IMR-90 (cell line): ENCODE data around the gene WNT7A. TPM values are rescaled to one million over a fixed set of nuclear protein-coding genes. Genes with fewer than 3 reads are reported as not detected.

ENCODE experiments used
- ATAC-seq: fragments of 200-7000 bp; cut with Tn5 transposase; 2 replicates; pipeline ENCODE4 v1.9.1; 2020; ENCODE audit warnings: low read depth, mild to moderate bottlenecking, moderate library complexity
- BruUV-seq: library from RNA; stranded (reverse); fragments of 400-500 nt; replicated peaks from 2 replicates; lab custom pipeline; 2021; lab: Mats Ljungman, UMichigan
- CTCF ChIA-PET: fragments of 300-600 bp; formaldehyde crosslinking; extraction: SDS; loops from one replicate; lab custom pipeline; 2021; ENCODE audit warnings: antibody characterized with exemption; lab: Yijun Ruan, JAX
- POLR2A ChIA-PET: fragments of 300-600 bp; sonication (Branson Sonifier 250); formaldehyde crosslinking; loops from one replicate; lab custom pipeline; 2022; ENCODE audit warnings: antibody characterized with exemption; ENCODE audit not compliant: unreplicated experiment; lab: Charles Lee
- DNase-seq: peaks from one replicate; pipeline ENCODE4 v3.0.0; 2013
- H2AFZ ChIP-seq: replicated peaks from 2 replicates; pipeline ENCODE3; 2013; ENCODE audit warnings: low read length, mild to moderate bottlenecking; ENCODE audit not compliant: poor library complexity
- H2AK5ac ChIP-seq: 2 replicates; pipeline ENCODE4 v1.6.1; 2013; ENCODE audit warnings: low read depth, low read length, inconsistent platforms
- H2AK9ac ChIP-seq: replicated peaks from 2 replicates; pipeline ENCODE3; 2013; ENCODE audit warnings: mild to moderate bottlenecking, low read depth, low read length, moderate library complexity; ENCODE audit not compliant: poor library complexity
- H2BK120ac ChIP-seq: 2 replicates; pipeline ENCODE4 v1.6.1; 2013; ENCODE audit warnings: low read depth, low read length, inconsistent platforms
- H2BK15ac ChIP-seq: 3 replicates; pipeline ENCODE4 v1.6.1; 2013; ENCODE audit warnings: low read depth, low read length, inconsistent platforms
- H2BK20ac ChIP-seq: 2 replicates; pipeline ENCODE4 v1.6.1; 2013; ENCODE audit warnings: low read depth, mild to moderate bottlenecking, inconsistent platforms, low read length, moderate library complexity
- H2BK5ac ChIP-seq: 2 replicates; pipeline ENCODE4 v1.6.1; 2013; ENCODE audit warnings: mild to moderate bottlenecking, low read depth, low read length, inconsistent platforms; ENCODE audit not compliant: poor library complexity, severe bottlenecking
- H3K14ac ChIP-seq: replicated peaks from 2 replicates; pipeline ENCODE4 v1.6.1; 2013; ENCODE audit warnings: low read depth, low read length, inconsistent platforms
- H3K18ac ChIP-seq: 2 replicates; pipeline ENCODE4 v1.6.1; 2013; ENCODE audit warnings: low read depth, low read length, control low read depth
- H3K23ac ChIP-seq: 2 replicates; pipeline ENCODE4 v1.6.1; 2013; ENCODE audit warnings: low read depth, low read length, inconsistent platforms
- H3K27ac ChIP-seq: 2 replicates; pipeline ENCODE4 v1.5.1; 2013; ENCODE audit warnings: mild to moderate bottlenecking, control low read depth, low read length; ENCODE audit not compliant: insufficient read depth
- H3K27me3 ChIP-seq: 2 replicates; pipeline ENCODE4 v1.6.1; 2013; ENCODE audit warnings: low read length; ENCODE audit not compliant: control insufficient read depth, insufficient read depth
- H3K36me3 ChIP-seq: 2 replicates; pipeline ENCODE4 v1.6.1; 2013; ENCODE audit warnings: low read length, mixed read lengths; ENCODE audit not compliant: control insufficient read depth, insufficient read depth
- H3K4ac ChIP-seq: 2 replicates; pipeline ENCODE4 v1.6.1; 2013; ENCODE audit warnings: low read depth, low read length, inconsistent platforms
- H3K4me1 ChIP-seq: 2 replicates; pipeline ENCODE4 v1.6.1; 2013; ENCODE audit warnings: low read length, mixed read lengths; ENCODE audit not compliant: control insufficient read depth, insufficient read depth
- H3K4me2 ChIP-seq: 2 replicates; pipeline ENCODE4 v1.6.1; 2013; ENCODE audit warnings: low read depth, mild to moderate bottlenecking, control low read depth, low read length, moderate library complexity
- H3K4me3 ChIP-seq: 2 replicates; pipeline ENCODE4 v1.5.1; 2013; ENCODE audit warnings: low read depth, mild to moderate bottlenecking, control low read depth, low read length, moderate library complexity; ENCODE audit not compliant: insufficient read depth
- H3K56ac ChIP-seq: 2 replicates; pipeline ENCODE4 v1.6.1; 2013; ENCODE audit warnings: low read length, inconsistent platforms; ENCODE audit not compliant: insufficient read depth; ENCODE audit errors: extremely low read depth
- H3K79me1 ChIP-seq, 2 experiments: 2 replicates each; pipeline ENCODE4 v1.6.1; 2013; ENCODE audit warnings: low read length in 2 of 2, inconsistent platforms in 1 of 2, low read depth in 1 of 2
- H3K9ac ChIP-seq: 2 replicates; pipeline ENCODE4 v1.6.1; 2013; ENCODE audit warnings: low read depth, low read length, control low read depth
- H3K9me1 ChIP-seq: 2 replicates; pipeline ENCODE4 v1.6.1; 2013; ENCODE audit warnings: low read length, inconsistent platforms; ENCODE audit not compliant: insufficient read depth
- H3K9me3 ChIP-seq: 2 replicates; pipeline ENCODE4 v1.6.1; 2013; ENCODE audit warnings: low read length; ENCODE audit not compliant: control insufficient read depth, insufficient read depth
- H4K20me1 ChIP-seq: 2 replicates; pipeline ENCODE4 v1.6.1; 2013; ENCODE audit warnings: low read length, inconsistent platforms; ENCODE audit not compliant: insufficient read depth
- H4K5ac ChIP-seq: 2 replicates; pipeline ENCODE4 v1.6.1; 2013; ENCODE audit warnings: mild to moderate bottlenecking, low read depth, low read length, control low read depth
- H4K8ac ChIP-seq, 2 experiments: 2 replicates each; pipeline ENCODE4 v1.6.1; 2013; ENCODE audit warnings: low read depth in 2 of 2, low read length in 2 of 2, control low read depth in 1 of 2, inconsistent platforms in 1 of 2
- H4K91ac ChIP-seq: 2 replicates; pipeline ENCODE4 v1.6.1; 2013; ENCODE audit warnings: low read depth, low read length, inconsistent platforms; ENCODE audit not compliant: insufficient read depth
- BHLHE40 ChIP-seq: fragments of 150-350 bp; IDR thresholded peaks from 2 replicates; pipeline ENCODE4 v1.6.1; 2016; ENCODE audit warnings: mild to moderate bottlenecking, low read depth, low read length
- CEBPB ChIP-seq: IDR thresholded peaks from 2 replicates; pipeline ENCODE4 v1.6.1; 2012; ENCODE audit warnings: low read depth, low read length, improper control_type of control experiment
- CHD1 ChIP-seq: IDR thresholded peaks from 2 replicates; pipeline ENCODE4 v1.6.1; 2012; ENCODE audit warnings: low read depth, low read length, improper control_type of control experiment
- CTCF ChIP-seq: conservative IDR thresholded peaks from 2 replicates; pipeline ENCODE4 v1.5.1; 2012; ENCODE audit warnings: mild to moderate bottlenecking, low read depth, low read length, improper control_type of control experiment
- FOS ChIP-seq: fragments of 150-350 bp; IDR thresholded peaks from 2 replicates; pipeline ENCODE4 v1.6.1; 2016; ENCODE audit warnings: low read depth, low read length
- MAFK ChIP-seq: IDR thresholded peaks from 2 replicates; pipeline ENCODE4 v1.6.1; 2012; ENCODE audit warnings: low read depth, low read length, improper control_type of control experiment
- MAZ ChIP-seq: IDR thresholded peaks from 2 replicates; pipeline ENCODE4 v1.6.1; 2012; ENCODE audit warnings: low read depth, mild to moderate bottlenecking, low read length, improper control_type of control experiment, moderate library complexity, borderline replicate concordance
- MXI1 ChIP-seq: IDR thresholded peaks from 2 replicates; pipeline ENCODE4 v1.6.1; 2012; ENCODE audit warnings: low read depth, mild to moderate bottlenecking, low read length, moderate library complexity, borderline replicate concordance
- NFE2L2 ChIP-seq: fragments of 150-350 bp; IDR thresholded peaks from 2 replicates; pipeline ENCODE4 v1.6.1; 2016; ENCODE audit warnings: low read depth, mild to moderate bottlenecking, low read length
- POLR2A ChIP-seq: IDR thresholded peaks from 2 replicates; pipeline ENCODE4 v1.6.1; 2012; ENCODE audit warnings: mild to moderate bottlenecking, low read depth, low read length
- RAD21 ChIP-seq: IDR thresholded peaks from 2 replicates; pipeline ENCODE4 v1.6.1; 2012; ENCODE audit warnings: low read length, improper control_type of control experiment
- RCOR1 ChIP-seq: IDR thresholded peaks from 2 replicates; pipeline ENCODE4 v1.6.1; 2012; ENCODE audit warnings: mild to moderate bottlenecking, low read length, improper control_type of control experiment; ENCODE audit not compliant: insufficient replicate concordance
- RFX5 ChIP-seq: IDR thresholded peaks from 2 replicates; pipeline ENCODE4 v1.8.0; 2012; ENCODE audit warnings: low read depth, mild to moderate bottlenecking, low read length, moderate library complexity
- SMC3 ChIP-seq: fragments of 150-350 bp; IDR thresholded peaks from 2 replicates; pipeline ENCODE4 v1.6.1; 2016; ENCODE audit warnings: low read depth, mild to moderate bottlenecking, antibody characterized with exemption, low read length, moderate library complexity
- WGBS, 2 experiments: methylation state at CpG; one replicate each; pipeline versions ENCODE4 v1.1.5 to v1.1.7; 2013; ENCODE audit warnings: missing lambda C conversion rate in 2 of 2; ENCODE audit not compliant: insufficient read length in 1 of 2; ENCODE audit errors: extremely low coverage in 2 of 2; 5-methylcytosine and 5-hydroxymethylcytosine counted together
- dilution Hi-C: fragments of 300-500 bp; cut with HindIII; formaldehyde crosslinking; loops from one replicate; pipeline ENCODE4 v1.14.3; 2018; ENCODE audit warnings: low sequenced_read_pairs; ENCODE audit not compliant: unreplicated experiment
- in situ Hi-C: fragments of 300-500 bp; cut with MboI; formaldehyde crosslinking; loops from 3 replicates; pipeline ENCODE4 v1.14.3; 2019; ENCODE audit warnings: low sequenced_read_pairs, inconsistent platforms, mixed read lengths
- intact Hi-C: fragments of 100-400 bp; cut with micrococcal nuclease; formaldehyde crosslinking; loops from 2 replicates; pipeline ENCODE4 v1.10.0; 2022
- polyA plus RNA-seq, 3 experiments: library from polyadenylated mRNA; depleted of rRNA; stranded (reverse); fragments of >200 nt; gene quantifications; 2 replicates each; pipeline ENCODE4 v1.2.3, GENCODE V29; 2012; ENCODE audit warnings: low replicate concordance in 1 of 3
- total RNA-seq: library from RNA; depleted of rRNA; stranded (reverse); fragments of >200 nt; gene quantifications from 2 replicates; pipeline ENCODE4 v1.2.3, GENCODE V29; 2012
- TF ChIP-seq, protein P1 (sequence below): fragments of 150-350 bp; IDR thresholded peaks from 2 replicates; pipeline ENCODE4 v1.6.1; 2016; ENCODE audit warnings: low read depth, mild to moderate bottlenecking, low read length, moderate library complexity, borderline replicate concordance
- TF ChIP-seq, protein P2 (sequence below): fragments of 150-350 bp; IDR thresholded peaks from 2 replicates; pipeline ENCODE4 v1.6.1; 2017; ENCODE audit warnings: mild to moderate bottlenecking, antibody characterized with exemption, low read length, low read depth

Gene WNT7A
- total and polyA plus RNA-seq, 2 of the 4 experiments (the other 2 are of a cell fraction): not detected

DNA sequence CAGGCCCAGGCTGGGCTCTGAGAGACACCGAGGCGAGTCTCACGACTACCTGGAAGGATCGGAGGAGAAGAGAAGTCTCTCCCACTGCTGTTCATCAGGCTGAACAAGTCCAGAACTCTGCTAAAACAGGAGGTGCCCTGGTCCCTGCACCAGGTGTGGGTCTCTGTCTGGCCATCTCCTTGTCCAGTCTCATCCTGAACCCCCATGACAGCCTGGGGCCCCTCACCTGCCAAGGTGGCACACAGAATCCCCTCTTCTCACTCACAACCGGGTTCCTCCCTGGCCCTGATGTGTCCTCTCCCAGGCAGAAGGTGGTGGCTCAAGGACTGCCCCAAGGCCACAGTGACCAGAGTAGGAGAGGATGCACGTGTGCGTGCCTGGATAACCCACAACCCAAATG lies 34.1 kb downstream of the WNT7A start:
- Histone ChIP-seq H3K23ac (no peak overlapping the region), H3K36me3 (no peaks in the 10 kb centered on the region), H3K4me3 (no peak overlapping the region), H4K91ac (no peak overlapping the region), H2BK20ac (no peak overlapping the region), H2BK15ac (no peak overlapping the region), H3K4me2 (no peak overlapping the region), H2BK5ac (no peak overlapping the region), H3K56ac (no peak overlapping the region), H4K8ac (no peak overlapping the region), H2AK9ac (no peak overlapping the region), H3K4ac (no peak overlapping the region), H3K9me1 (no peaks in the 10 kb centered on the region), H3K4me1 (no peaks in the 10 kb centered on the region), H3K18ac (no peak overlapping the region), H3K9me3 (peaks cover 2% of the 10 kb centered on the region; the same call in 1 of the 2 replicates), H4K5ac (no peak overlapping the region), H2AFZ (no peak overlapping the region), H3K27me3 (no peaks in the 10 kb centered on the region), H3K14ac (no peak overlapping the region), H2AK5ac (no peak overlapping the region), H3K9ac (no peak overlapping the region), H2BK120ac (no peak overlapping the region), H3K27ac (no peak overlapping the region), H3K79me1 (no peaks in the 10 kb centered on the region), H4K20me1 (no peaks in the 10 kb centered on the region)
- intact Hi-C loops: no loop called here
- ChIA-PET POLR2A (no interaction called here), CTCF (no interaction called here)
- DNase-seq: no peak
- no TSS peak for BruUV-seq
- in situ Hi-C loops: no loop called here
- dilution Hi-C loops: no loop called here
- no peak for ATAC-seq
- TF ChIP-seq FOS (no peak), MAZ (no peak), NFE2L2 (no peak), CEBPB (no peak), BHLHE40 (no peak), RAD21 (no peak), CTCF (no peak), MAFK (no peak), SMC3 (no peak), POLR2A (no peak), CHD1 (no peak), RFX5 (no peak), RCOR1 (no peak), MXI1 (no peak)
- TF ChIP-seq, protein P1, sequence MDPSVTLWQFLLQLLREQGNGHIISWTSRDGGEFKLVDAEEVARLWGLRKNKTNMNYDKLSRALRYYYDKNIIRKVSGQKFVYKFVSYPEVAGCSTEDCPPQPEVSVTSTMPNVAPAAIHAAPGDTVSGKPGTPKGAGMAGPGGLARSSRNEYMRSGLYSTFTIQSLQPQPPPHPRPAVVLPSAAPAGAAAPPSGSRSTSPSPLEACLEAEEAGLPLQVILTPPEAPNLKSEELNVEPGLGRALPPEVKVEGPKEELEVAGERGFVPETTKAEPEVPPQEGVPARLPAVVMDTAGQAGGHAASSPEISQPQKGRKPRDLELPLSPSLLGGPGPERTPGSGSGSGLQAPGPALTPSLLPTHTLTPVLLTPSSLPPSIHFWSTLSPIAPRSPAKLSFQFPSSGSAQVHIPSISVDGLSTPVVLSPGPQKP: no peak
- TF ChIP-seq, protein P2, sequence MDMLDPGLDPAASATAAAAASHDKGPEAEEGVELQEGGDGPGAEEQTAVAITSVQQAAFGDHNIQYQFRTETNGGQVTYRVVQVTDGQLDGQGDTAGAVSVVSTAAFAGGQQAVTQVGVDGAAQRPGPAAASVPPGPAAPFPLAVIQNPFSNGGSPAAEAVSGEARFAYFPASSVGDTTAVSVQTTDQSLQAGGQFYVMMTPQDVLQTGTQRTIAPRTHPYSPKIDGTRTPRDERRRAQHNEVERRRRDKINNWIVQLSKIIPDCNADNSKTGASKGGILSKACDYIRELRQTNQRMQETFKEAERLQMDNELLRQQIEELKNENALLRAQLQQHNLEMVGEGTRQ: no peak
- 80% methylated on average over 1 of the region's 7 CpGs; no CpG with 5 or more reads in 1 of the 2 experiments for WGBS, 2 experiments
